SK-N-SH (cell line): ENCODE data around the gene TDO2. TPM values are rescaled to one million over a fixed set of nuclear protein-coding genes. Genes with fewer than 3 reads are reported as not detected.

Source experiments
- CTCF ChIA-PET: fragments of 300-600, 350-600 bp; formaldehyde crosslinking; extraction: SDS; loops from one replicate; lab custom pipeline; 2021; lab: Yijun Ruan, JAX
- POLR2A ChIA-PET: fragments of 350-600 bp; sonication (Branson Sonifier 250); formaldehyde crosslinking; extraction: SDS; loops from one replicate; lab custom pipeline; 2020; ENCODE audit warnings: antibody characterized with exemption, inconsistent platforms; lab: Yijun Ruan, JAX
- DNase-seq: peaks from one replicate; pipeline ENCODE4 v3.0.0; 2012
- H2AFZ ChIP-seq: fragments of 200-600 bp; sonication (generic); 2 replicates; pipeline ENCODE4 v1.8.1; 2016; ENCODE audit warnings: antibody characterized with exemption, mild to moderate bottlenecking, low read depth
- H3F3A ChIP-seq: fragments of 200-600 bp; sonication (generic); replicated peaks from 2 replicates; pipeline ENCODE3; 2016; ENCODE audit warnings: antibody characterized with exemption, mild to moderate bottlenecking; ENCODE audit not compliant: insufficient read depth
- H3K27ac ChIP-seq, 2 experiments: fragments of 200-500 bp in 1 of 2; fragments of 200-600 bp in 1 of 2; sonication (Bioruptor generic) in 1 of 2; sonication (generic), shearing (Covaris generic) in 1 of 2; 2 replicates each; pipeline versions ENCODE4 v1.5.1 to v1.6.1; 2014 to 2016; ENCODE audit warnings: low read depth in 2 of 2, inconsistent platforms in 1 of 2, low read length in 1 of 2, mild to moderate bottlenecking in 1 of 2, mixed read lengths in 1 of 2
- H3K27me3 ChIP-seq: fragments of 200-600 bp; sonication (generic), shearing (Covaris generic); 2 replicates; pipeline ENCODE4 v1.6.1; 2016; ENCODE audit warnings: mixed run types; ENCODE audit not compliant: insufficient read depth
- H3K36me3 ChIP-seq, 2 experiments: fragments of 200-500 bp in 1 of 2; fragments of 200-600 bp in 1 of 2; sonication (Bioruptor generic) in 1 of 2; sonication (generic) in 1 of 2; replicated peaks in 1 of 2; 2 replicates each; pipeline versions ENCODE3 to v1.5.1; 2014 to 2016; ENCODE audit warnings: low read length in 1 of 2, mild to moderate bottlenecking in 1 of 2; ENCODE audit not compliant: insufficient read depth in 2 of 2, control insufficient read depth in 1 of 2
- H3K4me1 ChIP-seq, 2 experiments: fragments of 200-500 bp in 1 of 2; fragments of 200-600 bp in 1 of 2; sonication (Bioruptor generic) in 1 of 2; sonication (generic), shearing (Covaris generic) in 1 of 2; 2 replicates each; pipeline versions ENCODE4 v1.5.1 to v1.6.1; 2014 to 2016; ENCODE audit warnings: low read depth in 1 of 2, low read length in 1 of 2, mixed run types in 1 of 2; ENCODE audit not compliant: insufficient read depth in 2 of 2, control insufficient read depth in 1 of 2
- H3K4me2 ChIP-seq: fragments of 200-600 bp; sonication (generic), shearing (Covaris generic); 2 replicates; pipeline ENCODE4 v1.6.1; 2017; ENCODE audit warnings: mixed run types
- H3K4me3 ChIP-seq, 2 experiments: fragments of 200-500 bp in 1 of 2; fragments of 200-600 bp in 1 of 2; sonication (Bioruptor generic) in 1 of 2; sonication (generic), shearing (Covaris generic) in 1 of 2; 2 replicates each; pipeline versions ENCODE4 v1.5.1 to v1.8.1; 2014 to 2016; ENCODE audit warnings: low read depth in 2 of 2, inconsistent platforms in 1 of 2, low read length in 1 of 2, mild to moderate bottlenecking in 1 of 2, mixed read lengths in 1 of 2, moderate library complexity in 1 of 2
- H3K79me2 ChIP-seq: fragments of 200-600 bp; sonication (generic); 2 replicates; pipeline ENCODE4 v1.8.1; 2017; ENCODE audit warnings: mild to moderate bottlenecking; ENCODE audit not compliant: insufficient read depth
- H3K9ac ChIP-seq: fragments of 200-600 bp; sonication (generic); 2 replicates; pipeline ENCODE4 v1.6.1; 2017; ENCODE audit warnings: mixed run types
- H3K9me2 ChIP-seq: fragments of 200-600 bp; sonication (generic); 2 replicates; pipeline ENCODE4 v1.6.1; 2017; ENCODE audit warnings: mixed run types
- H3K9me3 ChIP-seq: fragments of 200-600 bp; sonication (generic); 2 replicates; pipeline ENCODE4 v1.6.1; 2017; ENCODE audit warnings: mixed run types, mild to moderate bottlenecking, moderate library complexity
- H4K20me1 ChIP-seq: fragments of 200-600 bp; sonication (generic); 2 replicates; pipeline ENCODE4 v1.6.1; 2017; ENCODE audit warnings: mild to moderate bottlenecking, mixed run types; ENCODE audit not compliant: insufficient read depth
- ELF1 ChIP-seq: IDR thresholded peaks from 2 replicates; pipeline ENCODE4 v1.4.0; 2012
- FOSL2 ChIP-seq: IDR thresholded peaks from 2 replicates; pipeline ENCODE4 v1.4.0; 2012; ENCODE audit warnings: low read depth, mild to moderate bottlenecking, moderate library complexity, borderline replicate concordance
- FOXJ3 ChIP-seq: sonication (generic); formaldehyde crosslinking; IDR thresholded peaks from 2 replicates; pipeline ENCODE4 v1.5.1; 2020; ENCODE audit warnings: mild to moderate bottlenecking, missing genetic modification reagents
- NRF1 ChIP-seq: IDR thresholded peaks from 2 replicates; pipeline ENCODE4 v1.6.1; 2012; ENCODE audit warnings: low read depth, mild to moderate bottlenecking, low read length
- POLR2AphosphoS5 ChIP-seq: IDR thresholded peaks from 2 replicates; pipeline ENCODE4 v1.6.1; 2012; ENCODE audit warnings: low read depth, low read length
- RCOR1 ChIP-seq: fragments of 150-350 bp; IDR thresholded peaks from 2 replicates; pipeline ENCODE4 v1.6.1; 2017; ENCODE audit warnings: antibody characterized with exemption, low read length
- RFX5 ChIP-seq: IDR thresholded peaks from 2 replicates; pipeline ENCODE4 v1.6.1; 2012; ENCODE audit warnings: mild to moderate bottlenecking, improper control_type of control experiment, low read length
- SIN3A ChIP-seq: IDR thresholded peaks from 2 replicates; pipeline ENCODE4 v1.6.1; 2012; ENCODE audit warnings: low read depth, mild to moderate bottlenecking, low read length, moderate library complexity, borderline replicate concordance
- SMC3 ChIP-seq: IDR thresholded peaks from 2 replicates; pipeline ENCODE4 v1.6.1; 2012; ENCODE audit warnings: low read depth, low read length, improper control_type of control experiment
- YY1 ChIP-seq: IDR thresholded peaks from 2 replicates; pipeline ENCODE4 v1.4.0; 2012; ENCODE audit warnings: low read depth, mild to moderate bottlenecking
- WGBS: methylation state at CpG from one replicate; pipeline ENCODE4 v1.1.6; 2017; ENCODE audit warnings: low lambda C conversion rate; 5-methylcytosine and 5-hydroxymethylcytosine counted together
- polyA plus RNA-seq, 3 experiments: library from polyadenylated mRNA; depleted of rRNA; stranded (reverse); fragments of >200 nt; gene quantifications; 2 replicates each; pipeline ENCODE4 v1.2.3, GENCODE V29; 2012
- TF ChIP-seq, protein P1 (sequence below): IDR thresholded peaks from 2 replicates; pipeline ENCODE4 v1.4.0; 2012; ENCODE audit warnings: low read depth
- TF ChIP-seq, protein P2 (sequence below): IDR thresholded peaks from 2 replicates; pipeline ENCODE4 v1.4.0; 2012; ENCODE audit warnings: low read depth, borderline replicate concordance
- TF ChIP-seq, protein P3 (sequence below): IDR thresholded peaks from 2 replicates; pipeline ENCODE4; 2012
- TF ChIP-seq, protein P4 (sequence below): IDR thresholded peaks from 2 replicates; pipeline ENCODE4 v1.6.1; 2012; ENCODE audit warnings: mild to moderate bottlenecking, low read depth, low read length, moderate library complexity

TDO2 gene
- polyA plus RNA-seq, 1 of the 3 experiments (the other 2 are of a cell fraction): not detected

DNA sequence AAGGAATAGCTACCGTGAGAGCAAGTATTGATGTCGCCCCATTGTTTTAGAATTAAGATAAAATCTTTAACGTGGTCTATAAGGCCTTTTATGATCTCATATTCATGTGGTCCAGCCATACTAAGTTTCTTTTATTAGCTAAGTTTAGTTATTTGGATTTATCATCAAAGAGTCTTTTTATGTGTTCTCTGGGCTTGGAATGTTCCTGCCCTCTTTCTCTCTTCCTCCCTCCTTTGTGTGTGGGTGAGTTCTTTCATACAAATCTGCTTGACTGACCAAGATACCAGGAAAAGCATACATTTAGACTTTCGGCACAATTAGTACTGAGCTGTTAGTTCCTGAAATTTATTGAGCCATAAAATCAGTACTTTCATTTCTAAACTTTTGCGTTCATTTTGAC, 11.3 kb downstream of the TDO2 start:
- Histone ChIP-seq H3K4me1 (no peaks in the 10 kb centered on the region), H3K27ac (no peak overlapping the region), H3K4me2 (no peak overlapping the region), H3F3A (no peaks in the 10 kb centered on the region), H3K4me3 (no peak overlapping the region), H4K20me1 (no peaks in the 10 kb centered on the region), H3K9me2 (no peaks in the 10 kb centered on the region), H3K9ac (no peak overlapping the region), H3K79me2 (no peaks in the 10 kb centered on the region)
- ChIA-PET CTCF (interaction anchor here (0.7 to 1.0 kb wide), 2 partner anchors 12 to 29 kb away, joined by 3 to 4 read pairs; no protein-coding TSS in a partner anchor), POLR2A (no interaction called here)
- DNase-seq: no peak
- WGBS: 24% methylated on average over 5 of the region's 5 CpGs
- TF ChIP-seq, protein P1, sequence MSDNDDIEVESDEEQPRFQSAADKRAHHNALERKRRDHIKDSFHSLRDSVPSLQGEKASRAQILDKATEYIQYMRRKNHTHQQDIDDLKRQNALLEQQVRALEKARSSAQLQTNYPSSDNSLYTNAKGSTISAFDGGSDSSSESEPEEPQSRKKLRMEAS: no peak
- TF ChIP-seq POLR2AphosphoS5: no peak
- TF ChIP-seq, protein P2, sequence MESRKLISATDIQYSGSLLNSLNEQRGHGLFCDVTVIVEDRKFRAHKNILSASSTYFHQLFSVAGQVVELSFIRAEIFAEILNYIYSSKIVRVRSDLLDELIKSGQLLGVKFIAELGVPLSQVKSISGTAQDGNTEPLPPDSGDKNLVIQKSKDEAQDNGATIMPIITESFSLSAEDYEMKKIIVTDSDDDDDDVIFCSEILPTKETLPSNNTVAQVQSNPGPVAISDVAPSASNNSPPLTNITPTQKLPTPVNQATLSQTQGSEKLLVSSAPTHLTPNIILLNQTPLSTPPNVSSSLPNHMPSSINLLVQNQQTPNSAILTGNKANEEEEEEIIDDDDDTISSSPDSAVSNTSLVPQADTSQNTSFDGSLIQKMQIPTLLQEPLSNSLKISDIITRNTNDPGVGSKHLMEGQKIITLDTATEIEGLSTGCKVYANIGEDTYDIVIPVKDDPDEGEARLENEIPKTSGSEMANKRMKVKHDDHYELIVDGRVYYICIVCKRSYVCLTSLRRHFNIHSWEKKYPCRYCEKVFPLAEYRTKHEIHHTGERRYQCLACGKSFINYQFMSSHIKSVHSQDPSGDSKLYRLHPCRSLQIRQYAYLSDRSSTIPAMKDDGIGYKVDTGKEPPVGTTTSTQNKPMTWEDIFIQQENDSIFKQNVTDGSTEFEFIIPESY: no peak
- TF ChIP-seq, protein P3, sequence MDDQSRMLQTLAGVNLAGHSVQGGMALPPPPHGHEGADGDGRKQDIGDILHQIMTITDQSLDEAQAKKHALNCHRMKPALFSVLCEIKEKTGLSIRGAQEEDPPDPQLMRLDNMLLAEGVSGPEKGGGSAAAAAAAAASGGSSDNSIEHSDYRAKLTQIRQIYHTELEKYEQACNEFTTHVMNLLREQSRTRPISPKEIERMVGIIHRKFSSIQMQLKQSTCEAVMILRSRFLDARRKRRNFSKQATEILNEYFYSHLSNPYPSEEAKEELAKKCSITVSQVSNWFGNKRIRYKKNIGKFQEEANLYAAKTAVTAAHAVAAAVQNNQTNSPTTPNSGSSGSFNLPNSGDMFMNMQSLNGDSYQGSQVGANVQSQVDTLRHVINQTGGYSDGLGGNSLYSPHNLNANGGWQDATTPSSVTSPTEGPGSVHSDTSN: no peak
- TF ChIP-seq FOXJ3 (CRISPR knock-in tag): no peak
- no peak for TF ChIP-seq SIN3A
- TF ChIP-seq, all 33 proteins: peak for 0
- H3K9me3 ChIP-seq: no peaks in the 10 kb centered on the region
- no peaks in the 10 kb centered on the region for H3K27me3 ChIP-seq
- no peaks in the 10 kb centered on the region for H3K36me3 ChIP-seq
- no peak overlapping the region for H2AFZ ChIP-seq

DNA sequence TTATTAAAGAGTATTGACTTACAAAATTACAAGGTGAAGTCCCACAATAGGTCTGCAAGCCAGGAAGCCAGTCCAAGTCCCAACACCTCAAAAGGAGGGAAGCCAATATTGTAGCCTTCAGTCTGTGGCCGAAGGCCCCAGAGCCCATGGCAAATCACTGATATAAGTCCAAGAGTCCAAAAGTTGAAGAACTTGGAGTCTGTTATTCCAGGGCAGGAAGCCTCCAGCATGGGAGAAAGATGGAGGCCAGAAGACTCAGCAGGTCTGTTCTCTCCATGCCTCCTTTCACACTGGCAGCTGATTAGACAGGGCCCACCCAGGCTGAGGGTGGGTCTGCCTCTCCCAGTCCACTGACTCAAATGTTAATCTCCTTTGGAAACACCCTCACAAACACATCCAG, 18.1 kb downstream of the TDO2 start:
- no peaks in the 10 kb centered on the region for H4K20me1 ChIP-seq
- no peaks in the 10 kb centered on the region for H3K4me1 ChIP-seq
- H3K9ac ChIP-seq: no peak overlapping the region
- H3K4me3 ChIP-seq: no peak overlapping the region
- H3K27ac ChIP-seq: no peak overlapping the region
- ChIA-PET POLR2A (no interaction called here), CTCF (no interaction called here)
- no peak for DNase-seq
- H3K9me2 ChIP-seq: no peaks in the 10 kb centered on the region
- H2AFZ ChIP-seq: no peak overlapping the region
- no peaks in the 10 kb centered on the region for H3F3A ChIP-seq
- H3K79me2 ChIP-seq: no peaks in the 10 kb centered on the region
- no peaks in the 10 kb centered on the region for H3K27me3 ChIP-seq
- no peaks in the 10 kb centered on the region for H3K36me3 ChIP-seq
- no peak overlapping the region for H3K4me2 ChIP-seq
- 43% methylated on average over 1 of the region's 1 CpG for WGBS
- H3K9me3 ChIP-seq: no peaks in the 10 kb centered on the region
- TF ChIP-seq, protein P2: no peak
- TF ChIP-seq SMC3 (no peak), RFX5 (no peak), FOSL2 (no peak), YY1 (no peak), NRF1 (no peak), POLR2AphosphoS5 (no peak), ELF1 (no peak), RCOR1 (no peak)
- TF ChIP-seq, protein P3: no peak
- TF ChIP-seq, protein P1: no peak
- TF ChIP-seq, protein P4, sequence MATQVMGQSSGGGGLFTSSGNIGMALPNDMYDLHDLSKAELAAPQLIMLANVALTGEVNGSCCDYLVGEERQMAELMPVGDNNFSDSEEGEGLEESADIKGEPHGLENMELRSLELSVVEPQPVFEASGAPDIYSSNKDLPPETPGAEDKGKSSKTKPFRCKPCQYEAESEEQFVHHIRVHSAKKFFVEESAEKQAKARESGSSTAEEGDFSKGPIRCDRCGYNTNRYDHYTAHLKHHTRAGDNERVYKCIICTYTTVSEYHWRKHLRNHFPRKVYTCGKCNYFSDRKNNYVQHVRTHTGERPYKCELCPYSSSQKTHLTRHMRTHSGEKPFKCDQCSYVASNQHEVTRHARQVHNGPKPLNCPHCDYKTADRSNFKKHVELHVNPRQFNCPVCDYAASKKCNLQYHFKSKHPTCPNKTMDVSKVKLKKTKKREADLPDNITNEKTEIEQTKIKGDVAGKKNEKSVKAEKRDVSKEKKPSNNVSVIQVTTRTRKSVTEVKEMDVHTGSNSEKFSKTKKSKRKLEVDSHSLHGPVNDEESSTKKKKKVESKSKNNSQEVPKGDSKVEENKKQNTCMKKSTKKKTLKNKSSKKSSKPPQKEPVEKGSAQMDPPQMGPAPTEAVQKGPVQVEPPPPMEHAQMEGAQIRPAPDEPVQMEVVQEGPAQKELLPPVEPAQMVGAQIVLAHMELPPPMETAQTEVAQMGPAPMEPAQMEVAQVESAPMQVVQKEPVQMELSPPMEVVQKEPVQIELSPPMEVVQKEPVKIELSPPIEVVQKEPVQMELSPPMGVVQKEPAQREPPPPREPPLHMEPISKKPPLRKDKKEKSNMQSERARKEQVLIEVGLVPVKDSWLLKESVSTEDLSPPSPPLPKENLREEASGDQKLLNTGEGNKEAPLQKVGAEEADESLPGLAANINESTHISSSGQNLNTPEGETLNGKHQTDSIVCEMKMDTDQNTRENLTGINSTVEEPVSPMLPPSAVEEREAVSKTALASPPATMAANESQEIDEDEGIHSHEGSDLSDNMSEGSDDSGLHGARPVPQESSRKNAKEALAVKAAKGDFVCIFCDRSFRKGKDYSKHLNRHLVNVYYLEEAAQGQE: no peak
